ENCODE results near the gene PAX4. TPM values are rescaled to one million over a fixed set of nuclear protein-coding genes. Genes with fewer than 3 reads are reported as not detected.

PAX4 gene
- total RNA-seq, 1 experiment from 2014 or later = not detected

DNA sequence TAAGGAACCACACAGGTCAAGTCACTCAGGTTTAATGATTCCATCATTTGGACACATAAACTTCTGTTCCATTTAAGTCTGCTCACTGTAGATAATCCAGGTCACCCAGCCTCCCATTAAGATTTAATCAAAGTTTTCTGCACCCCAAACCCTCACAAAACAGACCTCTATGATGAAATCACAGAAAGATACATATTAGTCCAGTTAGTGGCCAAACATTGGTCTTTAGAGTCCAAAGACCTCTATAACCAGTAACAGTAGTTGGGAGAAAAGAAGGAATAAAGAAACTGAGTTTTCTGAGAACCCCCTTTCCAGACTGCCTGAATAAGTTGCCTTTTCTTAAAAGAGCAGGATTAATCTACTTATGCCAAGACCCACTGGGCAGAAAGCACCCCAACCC is 37.3 kb downstream of the PAX4 start:
- Mint-ChIP-seq H3K4me1 (peaks cover 11 to 16% of the 10 kb centered on the region in 2 experiments), H3K9me3 (no peaks in the 10 kb centered on the region), H3K36me3 (ENCODE audit: insufficient read depth in 1 of 3, low read depth in 3 of 3) (peaks cover 8 to 30% (median 21%) of the 10 kb centered on the region in 3 experiments), H3K4me3 (no peak overlapping the region), H3K27me3 (ENCODE audit: low read depth) (peaks cover 1% of the 10 kb centered on the region), H3K27ac (no peak overlapping the region)
- Histone ChIP-seq H3K23ac (ENCODE audit: insufficient read length, low read depth, low read length) (no peak overlapping the region), H3K14ac (ENCODE audit: insufficient read depth, low read length) (no peak overlapping the region), H3K4ac (ENCODE audit: low read depth, low read length) (no peak overlapping the region), H2BK15ac (ENCODE audit: low read depth, low read length) (no peak overlapping the region), H2BK5ac (ENCODE audit: insufficient read length, low read length) (no peak overlapping the region), H3K27ac (ENCODE audit: insufficient read length, low read depth, low read length) (no peak overlapping the region), H2BK20ac (ENCODE audit: low read depth, low read length, poor library complexity, severe bottlenecking) (no peak overlapping the region), H2BK120ac (ENCODE audit: low read depth, low read length, poor library complexity, severe bottlenecking) (no peak overlapping the region), H4K20me1 (ENCODE audit: control insufficient read depth, insufficient read depth, insufficient read length) (no peaks in the 10 kb centered on the region), H3T11ph (ENCODE audit: low read length) (no peak overlapping the region), H2AK5ac (ENCODE audit: insufficient read length, low read length) (no peak overlapping the region), H2AFZ (ENCODE audit: low read length) (no peak overlapping the region), H3K79me2 (ENCODE audit: insufficient read depth, low read length) (no peaks in the 10 kb centered on the region), H3K23me2 (ENCODE audit: insufficient read length, low read depth, low read length, poor library complexity, severe bottlenecking) (peaks cover 8% of the 10 kb centered on the region), H3K79me1 (ENCODE audit: insufficient read depth, low read depth, low read length, poor library complexity, severe bottlenecking) (peaks cover 6% of the 10 kb centered on the region), H3K18ac (ENCODE audit: insufficient read length, low read depth, low read length) (no peak overlapping the region), H4K5ac (ENCODE audit: insufficient read length, low read depth, low read length) (no peak overlapping the region), H3K27me3 (ENCODE audit: insufficient read depth, low read length) (no peaks in the 10 kb centered on the region), H3K4me1 (ENCODE audit: insufficient read depth, low read length) (peaks cover 2% of the 10 kb centered on the region; the same call in 1 of the 2 replicates), H4K91ac (ENCODE audit: insufficient read length, low read depth, low read length) (no peak overlapping the region), H2BK12ac (ENCODE audit: insufficient read length, low read depth, low read length) (no peak overlapping the region), H3K4me2 (ENCODE audit: insufficient read depth, insufficient read length, low read length) (no peak overlapping the region), H3K9me3 (ENCODE audit: control insufficient read depth, low read depth, low read length) (no peaks in the 10 kb centered on the region), H4K8ac (replicated peaks; ENCODE audit: insufficient read length, low read depth, low read length) (no peak overlapping the region), H3K56ac (ENCODE audit: insufficient read length, low read depth, low read length) (no peak overlapping the region), H3K9ac (ENCODE audit: extremely low read depth, insufficient read length, low read length) (no peak overlapping the region)
- no peak for DNase-seq
- TF ChIP-seq, protein P1, sequence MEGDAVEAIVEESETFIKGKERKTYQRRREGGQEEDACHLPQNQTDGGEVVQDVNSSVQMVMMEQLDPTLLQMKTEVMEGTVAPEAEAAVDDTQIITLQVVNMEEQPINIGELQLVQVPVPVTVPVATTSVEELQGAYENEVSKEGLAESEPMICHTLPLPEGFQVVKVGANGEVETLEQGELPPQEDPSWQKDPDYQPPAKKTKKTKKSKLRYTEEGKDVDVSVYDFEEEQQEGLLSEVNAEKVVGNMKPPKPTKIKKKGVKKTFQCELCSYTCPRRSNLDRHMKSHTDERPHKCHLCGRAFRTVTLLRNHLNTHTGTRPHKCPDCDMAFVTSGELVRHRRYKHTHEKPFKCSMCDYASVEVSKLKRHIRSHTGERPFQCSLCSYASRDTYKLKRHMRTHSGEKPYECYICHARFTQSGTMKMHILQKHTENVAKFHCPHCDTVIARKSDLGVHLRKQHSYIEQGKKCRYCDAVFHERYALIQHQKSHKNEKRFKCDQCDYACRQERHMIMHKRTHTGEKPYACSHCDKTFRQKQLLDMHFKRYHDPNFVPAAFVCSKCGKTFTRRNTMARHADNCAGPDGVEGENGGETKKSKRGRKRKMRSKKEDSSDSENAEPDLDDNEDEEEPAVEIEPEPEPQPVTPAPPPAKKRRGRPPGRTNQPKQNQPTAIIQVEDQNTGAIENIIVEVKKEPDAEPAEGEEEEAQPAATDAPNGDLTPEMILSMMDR (conservative IDR thresholded peaks at IDR 0.05) = no peak
